Left forelimb (tissue), 1 donor: Measurements from ENCODE around the gene SGCA.

Experiments
- DNase-seq: peaks from one replicate; pipeline ENCODE4 v3.0.0-alpha.2; 2018; ENCODE audit warnings: low spot score

Gene SGCA

GRCh38 chr17:50167371-50167770 lies 1.6 kb downstream of the SGCA start:
- no peak for DNase-seq

GRCh38 chr17:50168319-50168718 lies 2.5 kb downstream of the SGCA start:
- no peak for DNase-seq

GRCh38 chr17:50169121-50169764 lies 3.4 kb downstream of the SGCA start:
- peak; percentile 87 for DNase-seq

- DNase-seq: no peak
These were observed 4.2 kb downstream of the SGCA start for GRCh38 chr17:50169881-50170459.

GRCh38 chr17:50170662-50171370 lies 5.0 kb downstream of the SGCA start:
- DNase-seq: no peak

GRCh38 chr17:50171371-50172071 lies 5.7 kb downstream of the SGCA start:
- no peak for DNase-seq

- no peak for DNase-seq
These were observed 6.3 kb downstream of the SGCA start for GRCh38 chr17:50172130-50172529.

- no peak for DNase-seq
These were observed 7.1 kb downstream of the SGCA start for GRCh38 chr17:50172936-50173334.

- DNase-seq: no peak
These were observed 7.6 kb downstream of the SGCA start for GRCh38 chr17:50173335-50173941.

GRCh38 chr17:50174444-50174843 lies 8.6 kb downstream of the SGCA start:
- DNase-seq: no peak

GRCh38 chr17:50175035-50175807 lies 9.4 kb downstream of the SGCA start:
- DNase-seq: no peak

GRCh38 chr17:50176559-50177357 lies 11.0 kb downstream of the SGCA start:
- no peak for DNase-seq

GRCh38 chr17:50177476-50177875 lies 11.7 kb downstream of the SGCA start:
- no peak for DNase-seq

- peak; percentile 88 for DNase-seq
These were observed 12.4 kb downstream of the SGCA start for GRCh38 chr17:50177983-50178834.

- no peak for DNase-seq
These were observed 14.3 kb downstream of the SGCA start for GRCh38 chr17:50180111-50180510.

GRCh38 chr17:50180620-50181019 lies 14.8 kb downstream of the SGCA start:
- DNase-seq: no peak

- DNase-seq: no peak
These were observed 15.3 kb downstream of the SGCA start for GRCh38 chr17:50181144-50181543.

- no peak for DNase-seq
These were observed 16.1 kb downstream of the SGCA start for GRCh38 chr17:50181591-50182560.
